HAP-1 (cell line): ENCODE results near the gene CELA1.

Experiments used
- DNase-seq, 2 experiments: peaks; one replicate each; pipeline ENCODE4 v3.0.0-alpha.2; 2016 to 2020; ENCODE audit warnings: low spot score in 2 of 2
- H3K27me3 ChIP-seq: fragments of 250-450 bp; sonication (Bioruptor Pico); 2 replicates; pipeline ENCODE4 v1.5.1; 2020; ENCODE audit warnings: low read depth, mild to moderate bottlenecking, moderate library complexity
- H3K36me3 ChIP-seq: fragments of 250-450 bp; sonication (Bioruptor Pico); replicated peaks from 2 replicates; pipeline ENCODE4 v1.5.1; 2020; ENCODE audit warnings: mild to moderate bottlenecking
- H3K4me1 ChIP-seq: fragments of 250-450 bp; sonication (Bioruptor Pico); 2 replicates; pipeline ENCODE4 v1.5.1; 2020; ENCODE audit warnings: mild to moderate bottlenecking
- H3K4me3 ChIP-seq: fragments of 250-450 bp; sonication (Bioruptor Pico); 2 replicates; pipeline ENCODE4 v1.5.1; 2020; ENCODE audit warnings: mild to moderate bottlenecking, moderate library complexity
- H3K9me3 ChIP-seq: fragments of 250-450 bp; sonication (Bioruptor Pico); 2 replicates; pipeline ENCODE4 v1.5.1; 2020; ENCODE audit warnings: mild to moderate bottlenecking, moderate library complexity
- in situ Hi-C: fragments of 300-500 bp; cut with MboI; formaldehyde crosslinking; loops from 3 replicates; pipeline ENCODE4 v1.14.3; 2020; ENCODE audit warnings: low sequenced_read_pairs, inconsistent platforms, mixed read lengths

The CELA1 gene

DNA sequence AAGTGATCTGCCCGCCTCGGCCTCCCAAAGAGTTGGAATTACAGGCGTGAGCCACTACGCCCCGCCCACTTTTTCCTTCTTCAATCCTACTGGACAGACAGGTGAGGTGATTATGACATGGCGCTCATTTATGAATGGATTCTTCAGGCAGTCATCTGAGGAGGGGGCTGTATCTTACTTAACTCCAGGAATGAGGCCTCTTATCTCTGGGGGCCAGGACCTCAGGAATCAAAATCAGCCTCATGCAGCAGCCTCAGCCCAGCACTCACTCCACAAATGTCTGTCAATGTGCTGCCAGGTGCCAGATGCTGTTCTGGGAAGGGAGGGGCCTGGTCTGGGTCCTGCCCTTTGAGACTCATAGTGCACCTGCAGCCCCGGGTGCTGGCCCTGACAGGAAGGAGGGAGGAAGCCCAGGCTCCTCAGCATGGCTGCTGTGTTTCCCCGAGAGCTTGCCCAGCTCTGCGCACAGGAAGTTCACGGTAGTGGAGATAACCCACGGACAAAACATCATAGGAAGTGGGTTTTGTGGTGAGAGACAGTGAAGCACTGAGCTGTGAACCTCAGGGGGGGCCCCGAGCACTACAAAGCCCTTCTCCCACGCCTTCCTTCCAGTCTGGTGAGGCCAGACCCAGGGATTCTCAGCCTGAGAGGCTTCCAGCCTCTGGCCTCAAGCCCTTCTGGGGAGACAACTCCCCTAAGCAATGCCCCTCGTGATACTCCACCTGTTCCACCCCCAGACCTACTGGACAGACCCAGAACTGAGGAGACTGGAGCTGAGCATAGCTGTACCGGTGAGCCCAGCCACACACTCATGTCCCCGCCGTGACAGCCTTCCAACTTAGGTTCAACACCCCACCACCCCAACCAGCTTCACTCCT, 22.4 kb upstream of the CELA1 start:
- Histone ChIP-seq H3K4me1 (peaks cover 9% of the 10 kb centered on the region; the same call in 1 of the 2 replicates), H3K4me3 (no peak overlapping the region), H3K27me3 (no peaks in the 10 kb centered on the region), H3K9me3 (no peaks in the 10 kb centered on the region), H3K36me3 (0 out of 2 replicates have a peak, but pooled peaks cover 3% of the 10 kb centered on the region)
- in situ Hi-C loops = no loop called here
- DNase-seq = no peak

GRCh38 chr12:51365276-51365675, 18.8 kb upstream of the CELA1 start:
- H3K36me3 ChIP-seq = no peaks in the 10 kb centered on the region

DNA sequence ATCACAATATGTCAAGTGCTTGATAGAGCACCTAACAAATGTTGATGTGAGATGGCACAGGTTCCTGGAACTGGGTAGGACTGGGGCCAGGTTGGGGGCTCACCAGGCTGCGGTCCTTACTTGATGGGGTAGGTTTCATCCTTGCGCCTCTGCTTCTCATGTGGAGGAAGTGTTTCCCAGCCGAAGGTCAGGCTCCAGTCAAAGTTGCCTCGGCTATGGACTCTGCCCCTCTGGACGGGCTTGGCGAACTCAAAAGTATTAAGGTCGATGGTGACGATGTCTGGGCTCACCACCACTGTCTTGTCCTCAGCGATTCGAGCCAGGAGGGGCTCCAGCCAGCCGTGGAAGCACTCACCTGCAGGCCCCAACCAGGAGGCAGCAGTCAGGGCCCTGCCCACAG, 17.5 kb upstream of the CELA1 start:
- in situ Hi-C loops = no loop called here
- H3K36me3 ChIP-seq = no peaks in the 10 kb centered on the region; the same call in 1 of the 2 replicates

More at GRCh38 chr12:51365276-51365675, 18.8 kb upstream of the CELA1 start:
- in situ Hi-C loops = no loop called here
- DNase-seq = no peak
- no peaks in the 10 kb centered on the region for H3K4me1 ChIP-seq
- no peak overlapping the region for H3K4me3 ChIP-seq
- H3K27me3 ChIP-seq = no peaks in the 10 kb centered on the region
- H3K9me3 ChIP-seq = no peaks in the 10 kb centered on the region

GRCh38 chr12:51362747-51363342, 16.4 kb upstream of the CELA1 start:
- no peaks in the 10 kb centered on the region for H3K4me1 ChIP-seq
- in situ Hi-C loops = no loop called here
- H3K27me3 ChIP-seq = no peaks in the 10 kb centered on the region
- H3K4me3 ChIP-seq = no peak overlapping the region
- DNase-seq = no peak
- no peaks in the 10 kb centered on the region; the same call in 1 of the 2 replicates for H3K36me3 ChIP-seq
- no peaks in the 10 kb centered on the region for H3K9me3 ChIP-seq

More for the DNA sequence above, 17.5 kb upstream of the CELA1 start:
- Histone ChIP-seq H3K4me3 (no peak overlapping the region), H3K9me3 (no peaks in the 10 kb centered on the region), H3K4me1 (no peaks in the 10 kb centered on the region), H3K27me3 (no peaks in the 10 kb centered on the region)
- no peak for DNase-seq

- no peaks in the 10 kb centered on the region for H3K4me1 ChIP-seq
- in situ Hi-C loops = no loop called here
- no peaks in the 10 kb centered on the region; the same call in 1 of the 2 replicates for H3K36me3 ChIP-seq
- H3K27me3 ChIP-seq = no peaks in the 10 kb centered on the region
- H3K9me3 ChIP-seq = no peaks in the 10 kb centered on the region
- DNase-seq = no peak
- H3K4me3 ChIP-seq = no peak overlapping the region
Observed at GRCh38 chr12:51362307-51362706, 15.8 kb upstream of the CELA1 start.

DNA sequence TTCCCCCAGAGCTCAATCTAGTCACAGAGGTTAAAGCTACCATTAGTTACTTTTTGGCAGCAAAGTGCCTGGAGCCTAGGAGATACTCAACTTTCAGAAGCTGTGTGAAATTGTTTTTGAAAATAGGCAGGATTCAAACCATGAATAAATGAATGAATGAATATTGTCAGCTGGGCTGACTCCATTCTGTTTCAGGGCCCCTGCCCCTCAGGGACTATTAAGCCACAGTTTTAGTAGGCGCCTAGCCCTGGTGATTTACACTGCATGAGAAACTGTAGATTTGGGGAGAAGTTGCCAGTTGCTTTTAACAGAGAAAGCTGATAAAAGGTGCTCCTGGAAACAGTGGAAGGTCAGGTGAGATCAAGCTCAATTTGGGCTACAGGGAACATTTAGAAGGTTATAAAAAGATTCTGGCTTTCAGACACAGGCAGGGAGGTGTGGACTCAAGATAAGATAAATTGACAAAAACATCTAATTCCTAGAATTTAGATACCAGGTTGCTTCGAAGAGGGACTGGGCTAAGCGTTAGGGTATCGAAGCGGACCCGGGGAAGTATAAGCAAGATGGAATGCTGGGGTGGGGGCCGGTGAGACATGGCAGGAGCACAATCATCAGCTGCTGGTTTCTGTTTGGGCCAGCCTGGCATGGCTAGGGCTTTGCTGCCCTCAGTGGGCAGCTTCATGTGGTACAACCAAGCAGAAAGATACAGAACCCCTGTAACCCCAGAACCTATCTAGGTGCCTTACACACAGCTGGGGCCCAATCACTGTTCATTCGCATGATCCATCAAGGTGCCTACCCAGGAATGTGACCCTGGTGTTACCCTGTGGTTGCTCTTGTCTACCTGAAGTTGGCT, 14.9 kb upstream of the CELA1 start:
- no peak for DNase-seq
- in situ Hi-C loops = no loop called here
- Histone ChIP-seq H3K4me1 (no peaks in the 10 kb centered on the region), H3K27me3 (no peaks in the 10 kb centered on the region), H3K9me3 (no peaks in the 10 kb centered on the region), H3K4me3 (no peak overlapping the region), H3K36me3 (no peaks in the 10 kb centered on the region; the same call in 1 of the 2 replicates)

DNA sequence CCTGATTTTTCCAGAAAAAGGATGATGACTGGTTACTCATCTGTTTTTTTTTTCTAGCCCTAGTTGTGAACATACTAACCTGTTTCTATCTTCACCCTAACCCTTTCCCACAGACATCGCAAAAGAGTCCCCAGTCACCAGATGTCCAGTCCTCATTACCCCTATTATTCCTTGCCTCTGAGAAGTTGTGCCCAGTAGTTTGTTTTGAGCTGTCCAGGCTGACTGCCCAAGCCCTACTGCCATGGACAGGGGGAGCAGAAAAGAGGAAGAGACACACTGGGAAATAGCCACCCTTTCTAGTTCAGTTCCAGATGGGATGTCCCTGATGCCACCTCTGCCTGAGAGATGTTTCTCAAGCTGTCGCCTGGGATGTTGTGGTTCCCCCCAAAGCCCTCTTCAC, 13.8 kb upstream of the CELA1 start:
- in situ Hi-C loops = no loop called here
- Histone ChIP-seq H3K36me3 (no peaks in the 10 kb centered on the region; the same call in 1 of the 2 replicates), H3K9me3 (no peaks in the 10 kb centered on the region), H3K4me3 (no peak overlapping the region), H3K4me1 (no peaks in the 10 kb centered on the region), H3K27me3 (no peaks in the 10 kb centered on the region)
- no peak for DNase-seq

- no peak for DNase-seq
- H3K9me3 ChIP-seq = no peaks in the 10 kb centered on the region
- no peaks in the 10 kb centered on the region for H3K27me3 ChIP-seq
- in situ Hi-C loops = no loop called here
- H3K4me1 ChIP-seq = no peaks in the 10 kb centered on the region
- no peaks in the 10 kb centered on the region; the same call in 1 of the 2 replicates for H3K36me3 ChIP-seq
- H3K4me3 ChIP-seq = no peak overlapping the region
Observed at GRCh38 chr12:51359851-51360250, 13.4 kb upstream of the CELA1 start.

- in situ Hi-C loops = no loop called here
- no peaks in the 10 kb centered on the region for H3K9me3 ChIP-seq
- DNase-seq = no peak
- H3K4me3 ChIP-seq = no peak overlapping the region
- H3K4me1 ChIP-seq = no peaks in the 10 kb centered on the region
- no peaks in the 10 kb centered on the region for H3K27me3 ChIP-seq
- no peaks in the 10 kb centered on the region; the same call in 1 of the 2 replicates for H3K36me3 ChIP-seq
Observed at GRCh38 chr12:51358496-51358895, 12.0 kb upstream of the CELA1 start.

DNA sequence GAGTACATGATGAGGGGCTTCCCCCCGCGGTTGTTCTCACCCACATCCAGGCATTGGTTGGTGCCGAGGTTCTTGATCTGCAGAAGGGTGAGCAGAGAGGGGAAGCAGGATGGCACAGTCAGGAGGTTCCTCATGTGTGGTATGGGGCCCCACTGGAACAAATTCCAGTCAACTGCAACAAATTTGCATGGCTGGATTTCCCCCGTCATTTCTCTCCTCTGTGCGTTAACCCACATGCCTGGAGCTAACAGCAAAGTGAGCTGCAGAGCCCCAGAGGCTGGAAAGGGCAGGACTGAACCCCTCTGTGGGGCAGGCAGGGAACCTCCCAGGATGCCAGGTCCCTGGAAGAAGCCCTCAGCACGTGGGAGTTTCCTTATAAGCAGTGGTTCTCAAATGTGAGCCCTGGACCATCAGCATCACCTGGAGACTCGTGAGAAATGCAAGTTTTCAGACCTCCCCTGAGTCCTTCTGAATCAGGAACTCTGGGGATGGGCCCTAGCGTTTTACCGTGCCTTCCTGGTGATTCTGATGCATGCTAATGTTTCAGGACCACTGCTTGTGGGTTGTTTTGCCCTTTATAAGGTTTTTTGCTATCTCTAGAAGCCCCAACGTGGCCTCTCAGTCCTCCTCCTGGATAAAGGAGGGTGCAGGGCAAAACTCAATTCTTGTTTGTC, 11.0 kb upstream of the CELA1 start:
- H3K4me3 ChIP-seq = no peak overlapping the region
- no peak for DNase-seq
- no peaks in the 10 kb centered on the region for H3K27me3 ChIP-seq
- H3K9me3 ChIP-seq = no peaks in the 10 kb centered on the region
- H3K4me1 ChIP-seq = no peaks in the 10 kb centered on the region
- in situ Hi-C loops = no loop called here
- H3K36me3 ChIP-seq = no peaks in the 10 kb centered on the region; the same call in 1 of the 2 replicates

DNA sequence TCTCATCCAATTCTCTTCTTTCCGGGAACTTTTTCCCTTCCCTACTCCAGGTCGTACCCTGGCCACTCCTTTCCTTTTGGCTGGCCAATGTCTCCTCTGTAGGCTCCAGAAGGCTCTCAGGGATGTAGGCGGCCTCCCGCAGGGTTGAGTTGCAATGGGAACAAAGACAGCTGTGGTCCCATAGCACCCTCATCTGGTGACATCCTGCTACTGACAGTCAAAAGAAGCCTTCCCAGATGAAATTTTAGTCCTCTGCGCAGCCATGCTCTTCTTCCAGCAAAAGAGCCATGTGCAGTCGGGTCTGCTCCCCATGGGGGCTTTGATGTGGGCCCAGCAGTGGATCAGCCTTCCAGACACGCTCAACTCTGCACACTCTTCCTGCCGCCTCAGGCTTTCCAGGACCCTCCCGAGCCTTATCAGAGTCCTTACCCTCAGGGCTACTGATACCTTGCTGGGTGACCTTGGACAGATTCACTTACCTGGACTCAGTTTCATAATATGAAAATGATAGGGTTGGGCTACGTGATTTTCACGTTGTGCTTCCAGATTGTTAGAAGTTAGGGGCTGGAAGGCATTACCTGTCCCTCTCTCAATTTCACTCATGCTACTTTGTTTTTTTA, 5.5 kb upstream of the CELA1 start:
- peak; percentile 68 to 77 for DNase-seq
- Histone ChIP-seq H3K4me3 (no peak overlapping the region), H3K4me1 (no peaks in the 10 kb centered on the region), H3K9me3 (no peaks in the 10 kb centered on the region), H3K27me3 (no peaks in the 10 kb centered on the region), H3K36me3 (no peaks in the 10 kb centered on the region)
- in situ Hi-C loops = no loop called here

- in situ Hi-C loops = loop anchor here (25.0 kb wide), 1 partner anchor 537 kb away; no protein-coding TSS in a partner anchor
- no peaks in the 10 kb centered on the region for H3K4me1 ChIP-seq
Observed at GRCh38 chr12:51349026-51349425, 2.5 kb upstream of the CELA1 start.

DNA sequence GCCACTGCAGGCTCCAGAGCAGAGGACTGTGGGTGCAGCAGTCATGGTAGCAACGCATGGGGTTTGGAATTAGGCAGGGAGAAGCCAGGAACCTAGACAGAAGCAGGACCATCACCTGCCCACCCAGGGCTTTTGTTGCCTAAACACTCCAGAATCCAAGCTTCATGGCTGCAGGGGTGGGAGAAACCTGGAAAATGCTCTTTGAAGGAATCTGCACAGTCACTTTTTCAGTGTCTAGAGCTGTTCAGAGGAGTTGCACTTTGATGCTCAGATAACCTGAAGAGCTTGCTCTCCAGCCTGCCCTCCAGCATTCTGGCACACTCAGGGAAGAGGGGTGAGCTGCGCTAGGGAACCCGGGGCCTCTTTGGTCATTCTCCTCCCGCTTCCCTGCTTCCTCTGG, 1.6 kb upstream of the CELA1 start:
- in situ Hi-C loops = loop anchor here (25.0 kb wide), 1 partner anchor 536 kb away; no protein-coding TSS in a partner anchor
- Histone ChIP-seq H3K4me1 (no peaks in the 10 kb centered on the region), H3K27me3 (no peaks in the 10 kb centered on the region), H3K36me3 (no peaks in the 10 kb centered on the region), H3K9me3 (no peaks in the 10 kb centered on the region), H3K4me3 (no peak overlapping the region)
- DNase-seq = no peak

More at GRCh38 chr12:51349026-51349425, 2.5 kb upstream of the CELA1 start:
- DNase-seq = no peak
- no peaks in the 10 kb centered on the region for H3K36me3 ChIP-seq
- no peaks in the 10 kb centered on the region for H3K27me3 ChIP-seq
- no peak overlapping the region for H3K4me3 ChIP-seq
- H3K9me3 ChIP-seq = no peaks in the 10 kb centered on the region
